Neural cell (in vitro differentiated cells): Measurements from ENCODE around the gene RETN. TPM values are rescaled to one million over a fixed set of nuclear protein-coding genes. Genes with fewer than 3 reads are reported as not detected.

Experiments
- H2AFZ ChIP-seq: fragments of 200-600, 300-800 bp; sonication (generic), shearing (Covaris generic); 2 replicates; pipeline ENCODE4 v1.6.0; 2014; ENCODE audit warnings: low read depth, mild to moderate bottlenecking, antibody characterized with exemption, low read length, moderate library complexity
- H3F3A ChIP-seq: fragments of 200-600 bp; shearing (Covaris generic); 2 replicates; pipeline ENCODE4 v1.6.1; 2016; ENCODE audit warnings: mild to moderate bottlenecking, moderate library complexity, mixed read lengths, antibody characterized with exemption, low read length; ENCODE audit not compliant: insufficient read depth, poor library complexity, severe bottlenecking
- H3K27ac ChIP-seq: fragments of 200-600, 300-800 bp; sonication (generic), shearing (Covaris generic); 2 replicates; pipeline ENCODE4 v1.5.1; 2014; ENCODE audit warnings: mild to moderate bottlenecking, low read length, moderate library complexity
- H3K27me3 ChIP-seq: fragments of 300-800, 200-600 bp; sonication (generic), shearing (Covaris generic); 2 replicates; pipeline ENCODE4 v1.6.0; 2014; ENCODE audit warnings: mild to moderate bottlenecking, low read depth, low read length, moderate library complexity; ENCODE audit not compliant: insufficient read depth
- H3K36me3 ChIP-seq: fragments of 300-800, 200-600 bp; sonication (generic), shearing (Covaris generic); 2 replicates; pipeline ENCODE4 v1.5.1; 2014; ENCODE audit warnings: mild to moderate bottlenecking, antibody characterized with exemption, low read length, moderate library complexity; ENCODE audit not compliant: insufficient read depth
- H3K4me2 ChIP-seq: fragments of 300-800, 200-600 bp; sonication (generic), shearing (Covaris generic); 2 replicates; pipeline ENCODE4 v1.6.0; 2014; ENCODE audit warnings: mild to moderate bottlenecking, low read length
- H3K4me3 ChIP-seq: fragments of 300-800, 200-600 bp; sonication (generic), shearing (Covaris generic); 2 replicates; pipeline ENCODE4 v1.5.1; 2014; ENCODE audit warnings: mild to moderate bottlenecking, low read length, moderate library complexity
- H3K79me2 ChIP-seq: fragments of 200-600 bp; shearing (Covaris generic); replicated peaks from 2 replicates; pipeline ENCODE4 v1.6.0; 2014; ENCODE audit warnings: mild to moderate bottlenecking, low read length, moderate library complexity; ENCODE audit not compliant: insufficient read depth
- H3K9ac ChIP-seq: fragments of 300-800, 200-600 bp; sonication (generic), shearing (Covaris generic); 2 replicates; pipeline ENCODE4 v1.6.1; 2016; ENCODE audit warnings: mild to moderate bottlenecking, low read length, mixed read lengths
- H3K9me2 ChIP-seq: fragments of 200-600 bp; shearing (Covaris generic); 2 replicates; pipeline ENCODE4 v1.6.1; 2016; ENCODE audit warnings: mild to moderate bottlenecking, low read length, mixed read lengths; ENCODE audit not compliant: insufficient read depth
- H3K9me3 ChIP-seq: fragments of 200-600, 300-800 bp; sonication (generic), shearing (Covaris generic); 2 replicates; pipeline ENCODE4 v1.6.1; 2016; ENCODE audit warnings: mild to moderate bottlenecking, mixed run types, low read length, moderate library complexity, mixed read lengths
- H4K20me1 ChIP-seq: fragments of 200-600 bp; shearing (Covaris generic); 2 replicates; pipeline ENCODE4 v1.6.1; 2016; ENCODE audit warnings: mild to moderate bottlenecking, mixed run types; ENCODE audit not compliant: insufficient read depth
- CTCF ChIP-seq: fragments of 450-650 bp; IDR thresholded peaks from 2 replicates; pipeline ENCODE4 v1.5.1; 2014; ENCODE audit warnings: antibody characterized with exemption, mild to moderate bottlenecking, moderate library complexity; ENCODE audit not compliant: poor library complexity, severe bottlenecking
- EP300 ChIP-seq: fragments of 450-650 bp; conservative IDR thresholded peaks from 2 replicates; pipeline ENCODE4 v1.6.1; 2014; ENCODE audit warnings: antibody characterized with exemption, mild to moderate bottlenecking, moderate library complexity; ENCODE audit not compliant: poor library complexity, severe bottlenecking
- EZH2 ChIP-seq: fragments of 200-600, 300-800 bp; shearing (Covaris generic), sonication (generic); IDR thresholded peaks from 2 replicates; pipeline ENCODE4 v1.6.1; 2014; ENCODE audit warnings: antibody characterized with exemption, low read length, borderline replicate concordance, mild to moderate bottlenecking; ENCODE audit not compliant: insufficient read depth, poor library complexity, severe bottlenecking
- MXI1 ChIP-seq: fragments of 450-650 bp; conservative IDR thresholded peaks from 2 replicates; pipeline ENCODE4 v1.6.1; 2014; ENCODE audit warnings: antibody characterized with exemption, mild to moderate bottlenecking; ENCODE audit not compliant: poor library complexity, severe bottlenecking
- POLR2AphosphoS5 ChIP-seq: IDR thresholded peaks from 2 replicates; pipeline ENCODE4 v1.6.1; 2012
- RAD21 ChIP-seq: fragments of 450-650 bp; conservative IDR thresholded peaks from 2 replicates; pipeline ENCODE4 v1.6.1; 2014; ENCODE audit warnings: antibody characterized with exemption, mild to moderate bottlenecking, moderate library complexity
- REST ChIP-seq: IDR thresholded peaks from 2 replicates; pipeline ENCODE4 v1.6.1; 2012; ENCODE audit warnings: borderline replicate concordance
- SMC3 ChIP-seq: fragments of 450-650 bp; conservative IDR thresholded peaks from 2 replicates; pipeline ENCODE4 v1.6.1; 2014; ENCODE audit warnings: antibody characterized with exemption, mild to moderate bottlenecking, moderate library complexity; ENCODE audit not compliant: poor library complexity
- TAF1 ChIP-seq: IDR thresholded peaks from 2 replicates; pipeline ENCODE4 v1.6.1; 2012; ENCODE audit warnings: low read depth
- polyA plus RNA-seq: library from polyadenylated mRNA; depleted of rRNA; stranded (reverse); fragments of >200 nt; gene quantifications from 2 replicates; pipeline ENCODE4 v1.2.3, GENCODE V29; 2014

The RETN gene
- polyA plus RNA-seq, 1 donor from 2014 or later = not detected

GRCh38 chr19:7697721-7698287 is 29.0 kb downstream of the RETN start:
- no peaks in the 10 kb centered on the region for H3K79me2 ChIP-seq

GRCh38 chr19:7698583-7698982 is 29.7 kb downstream of the RETN start:
- no peak overlapping the region for H3K27ac ChIP-seq
- H3K9ac ChIP-seq = no peak overlapping the region
- H3K79me2 ChIP-seq = no peaks in the 10 kb centered on the region
- H3K27me3 ChIP-seq = no peaks in the 10 kb centered on the region
- TF ChIP-seq EP300 (no peak), POLR2AphosphoS5 (no peak), CTCF (no peak), REST (no peak), SMC3 (no peak), MXI1 (no peak), EZH2 (no peak), TAF1 (no peak), RAD21 (no peak)
- H3K4me2 ChIP-seq = no peak overlapping the region
- H2AFZ ChIP-seq = no peak overlapping the region
- no peaks in the 10 kb centered on the region for H3K36me3 ChIP-seq
- no peaks in the 10 kb centered on the region for H4K20me1 ChIP-seq
- no peak overlapping the region for H3K4me3 ChIP-seq
- no peaks in the 10 kb centered on the region for H3K9me3 ChIP-seq
- no peaks in the 10 kb centered on the region for H3K9me2 ChIP-seq
- H3F3A ChIP-seq = no peaks in the 10 kb centered on the region

More at GRCh38 chr19:7697721-7698287, 29.0 kb downstream of the RETN start:
- H3K4me2 ChIP-seq = no peak overlapping the region
- no peak overlapping the region for H3K9ac ChIP-seq
- no peak overlapping the region for H3K4me3 ChIP-seq
- H3K27ac ChIP-seq = no peak overlapping the region
- TF ChIP-seq RAD21 = no peak
- TF ChIP-seq SMC3 = no peak
- TF ChIP-seq POLR2AphosphoS5 = no peak
- no peak for TF ChIP-seq REST
- TF ChIP-seq EP300 = no peak
- no peak for TF ChIP-seq TAF1
- TF ChIP-seq MXI1 = no peak
- H2AFZ ChIP-seq = no peak overlapping the region
- no peaks in the 10 kb centered on the region for H3K9me2 ChIP-seq
- no peaks in the 10 kb centered on the region for H3K27me3 ChIP-seq
- H3K9me3 ChIP-seq = no peaks in the 10 kb centered on the region
- H3K36me3 ChIP-seq = no peaks in the 10 kb centered on the region
- no peaks in the 10 kb centered on the region for H3F3A ChIP-seq
- no peaks in the 10 kb centered on the region for H4K20me1 ChIP-seq
